Lower leg skin (tissue), 4 donors: ENCODE data around the gene KIF5C. TPM values are rescaled to one million over a fixed set of nuclear protein-coding genes. Genes with fewer than 3 reads are reported as not detected.

Experiments used
- DNase-seq, 2 donors: peaks; one replicate each; pipeline ENCODE4 v3.0.0-alpha.2; 2019; ENCODE audit warnings: low spot score in 2 of 2
- H3K4me3 ChIP-seq: fragments of 200-600 bp; sonication (generic); 2 replicates; pipeline ENCODE4 v1.5.1; 2017; ENCODE audit warnings: mild to moderate bottlenecking, low read depth; ENCODE audit not compliant: poor library complexity, severe bottlenecking
- POLR2A ChIP-seq, 2 donors: fragments of 450-650 bp; IDR thresholded peaks; one replicate each; pipeline ENCODE4 v1.6.1; 2016 to 2017; ENCODE audit warnings: antibody characterized with exemption in 2 of 2, mild to moderate bottlenecking in 1 of 2, moderate library complexity in 1 of 2
- WGBS, 2 donors: methylation state at CpG; one replicate each; pipeline ENCODE4 v1.1.5; 2018; 5-methylcytosine and 5-hydroxymethylcytosine counted together
- intact Hi-C: fragments of 100-400 bp; cut with DNase I; formaldehyde crosslinking; loops from one replicate; pipeline ENCODE4 v1.15.0; 2023; ENCODE audit warnings: low total_unique reads
- total RNA-seq, 4 donors: library from RNA; depleted of rRNA; stranded (reverse); fragments of >200 nt; gene quantifications; one replicate each; pipeline ENCODE4 v1.1.0, GENCODE V29; 2016
- TF ChIP-seq, protein P1 (sequence below), 3 donors: fragments of 450-650 bp; IDR thresholded peaks; one replicate each; pipeline ENCODE4 v1.5.1; 2016; ENCODE audit warnings: antibody characterized with exemption in 3 of 3, mild to moderate bottlenecking in 3 of 3, moderate library complexity in 2 of 3

KIF5C gene
- total RNA-seq, 4 donors from 2014 or later = 0.99 to 1.9 (median 1.3) TPM

DNA sequence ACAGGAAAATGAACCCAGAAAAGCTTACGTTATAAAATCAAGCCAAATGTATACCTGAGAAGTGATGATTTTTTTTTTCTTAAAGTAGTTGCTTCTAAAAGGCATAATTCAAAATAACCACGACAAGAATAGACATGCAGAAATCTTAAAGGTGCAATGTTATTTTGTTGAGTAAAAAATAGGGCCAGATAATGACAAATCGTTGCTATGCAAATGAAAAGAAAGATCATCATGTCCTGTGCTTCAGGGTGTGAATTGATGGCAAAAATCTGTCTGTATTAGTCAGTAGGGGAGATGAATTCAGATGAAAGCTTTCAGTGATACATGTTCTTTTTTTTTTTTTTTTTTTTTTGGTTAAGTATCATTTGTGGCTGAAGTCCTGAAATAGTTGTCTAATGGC, 187.5 kb downstream of the KIF5C start:
- intact Hi-C loops = no loop called here
- no peak overlapping the region for H3K4me3 ChIP-seq
- TF ChIP-seq, protein P1, sequence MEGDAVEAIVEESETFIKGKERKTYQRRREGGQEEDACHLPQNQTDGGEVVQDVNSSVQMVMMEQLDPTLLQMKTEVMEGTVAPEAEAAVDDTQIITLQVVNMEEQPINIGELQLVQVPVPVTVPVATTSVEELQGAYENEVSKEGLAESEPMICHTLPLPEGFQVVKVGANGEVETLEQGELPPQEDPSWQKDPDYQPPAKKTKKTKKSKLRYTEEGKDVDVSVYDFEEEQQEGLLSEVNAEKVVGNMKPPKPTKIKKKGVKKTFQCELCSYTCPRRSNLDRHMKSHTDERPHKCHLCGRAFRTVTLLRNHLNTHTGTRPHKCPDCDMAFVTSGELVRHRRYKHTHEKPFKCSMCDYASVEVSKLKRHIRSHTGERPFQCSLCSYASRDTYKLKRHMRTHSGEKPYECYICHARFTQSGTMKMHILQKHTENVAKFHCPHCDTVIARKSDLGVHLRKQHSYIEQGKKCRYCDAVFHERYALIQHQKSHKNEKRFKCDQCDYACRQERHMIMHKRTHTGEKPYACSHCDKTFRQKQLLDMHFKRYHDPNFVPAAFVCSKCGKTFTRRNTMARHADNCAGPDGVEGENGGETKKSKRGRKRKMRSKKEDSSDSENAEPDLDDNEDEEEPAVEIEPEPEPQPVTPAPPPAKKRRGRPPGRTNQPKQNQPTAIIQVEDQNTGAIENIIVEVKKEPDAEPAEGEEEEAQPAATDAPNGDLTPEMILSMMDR (IDR thresholded peaks at IDR 0.05) = no peak
- TF ChIP-seq POLR2A (IDR thresholded peaks at IDR 0.05) = no peak
- 43 to 49% methylated on average over 3 of the region's 3 CpGs for WGBS, 2 donors
- no peak for DNase-seq

DNA sequence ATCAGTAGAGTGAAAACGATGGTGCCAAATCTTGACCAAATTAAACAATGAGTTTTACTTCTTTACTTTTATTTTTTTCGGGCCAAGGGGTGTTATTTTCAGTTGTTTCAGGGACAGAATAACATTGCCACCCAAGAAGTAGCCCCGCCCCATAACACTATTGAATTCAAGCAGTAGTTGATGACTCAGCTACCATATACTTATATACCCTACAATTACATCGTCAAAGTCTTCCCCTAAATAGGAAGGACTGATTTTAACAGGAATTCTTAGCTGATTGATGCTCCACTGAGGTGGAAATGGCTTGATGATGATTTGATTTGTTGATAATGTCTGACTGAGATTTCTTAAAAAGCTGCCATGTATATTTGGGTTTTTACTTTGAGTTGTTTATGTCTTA, 188.2 kb downstream of the KIF5C start:
- WGBS, 2 donors = 60 to 63% methylated on average over 4 of the region's 4 CpGs
- DNase-seq = no peak
- intact Hi-C loops = no loop called here
- H3K4me3 ChIP-seq = no peak overlapping the region
- no peak for TF ChIP-seq POLR2A (IDR thresholded peaks at IDR 0.05)
- TF ChIP-seq, protein P1 (IDR thresholded peaks at IDR 0.05) = no peak

DNA sequence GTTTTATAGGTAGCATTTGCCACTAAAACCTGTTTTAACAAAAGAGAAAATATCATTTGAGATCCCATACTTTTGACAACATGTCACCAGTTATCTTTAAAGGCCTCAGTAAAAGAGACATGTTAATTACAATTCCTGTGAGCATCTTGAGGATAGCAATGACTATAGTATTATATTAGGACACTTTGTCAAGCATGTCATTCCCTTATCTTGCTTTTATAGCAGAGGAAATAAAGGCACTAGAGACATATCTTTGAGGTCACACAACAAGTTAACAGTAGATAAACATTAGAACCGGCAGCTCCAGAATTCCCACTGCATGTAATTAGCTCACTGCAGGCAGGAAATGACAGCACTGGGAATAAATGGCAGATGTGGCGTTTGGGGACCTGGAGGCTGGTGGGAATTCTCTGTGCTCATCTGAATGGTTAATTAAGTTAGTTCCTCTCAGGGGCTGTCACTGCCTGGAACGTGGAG, 189.4 kb downstream of the KIF5C start:
- intact Hi-C loops = no loop called here
- TF ChIP-seq POLR2A (IDR thresholded peaks at IDR 0.05) = no peak
- TF ChIP-seq, protein P1 (IDR thresholded peaks at IDR 0.05) = no peak
- WGBS, 2 donors = 37 to 43% methylated on average over 3 of the region's 3 CpGs
- no peak overlapping the region for H3K4me3 ChIP-seq
- DNase-seq = no peak

DNA sequence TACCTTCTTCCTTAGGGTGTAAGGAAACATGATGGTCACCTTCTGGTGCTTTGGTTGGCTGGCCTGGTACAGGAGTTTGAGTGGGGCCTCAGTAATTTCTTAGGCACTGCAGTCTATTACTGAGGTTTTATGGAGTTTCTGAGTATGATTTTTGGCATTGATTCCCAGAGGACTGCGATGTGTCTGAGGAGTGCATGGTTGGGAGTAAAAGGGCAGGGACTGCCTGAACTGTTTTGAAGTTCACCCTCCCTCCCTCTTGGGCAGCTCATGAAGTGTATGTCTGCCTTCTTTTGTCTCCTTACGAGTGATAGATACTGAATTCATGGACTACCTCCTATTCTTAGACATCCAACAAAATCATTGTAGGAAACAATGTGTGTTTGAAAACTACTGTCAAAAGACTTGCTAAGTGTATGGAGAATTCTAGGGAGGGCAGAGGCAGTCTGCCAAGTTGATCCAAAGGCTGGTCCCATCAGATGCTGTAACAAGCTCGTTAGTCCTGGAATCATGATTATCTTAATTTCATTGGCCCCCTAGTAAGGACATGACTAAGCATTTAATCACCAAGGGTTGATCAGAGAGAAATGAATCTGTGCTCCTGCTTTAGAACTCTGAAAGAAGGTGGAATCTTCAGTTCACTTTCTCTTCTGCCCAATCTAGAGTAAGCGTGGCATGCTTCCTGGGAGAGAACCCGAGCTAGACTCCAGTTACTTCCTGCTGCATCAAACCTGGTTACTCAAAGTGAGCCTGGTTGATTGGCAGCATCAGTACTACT, 190.0 kb downstream of the KIF5C start:
- 50 to 57% methylated on average over 5 of the region's 5 CpGs for WGBS, 2 donors
- no peak overlapping the region for H3K4me3 ChIP-seq
- intact Hi-C loops = no loop called here
- no peak for DNase-seq
- TF ChIP-seq POLR2A (IDR thresholded peaks at IDR 0.05) = no peak
- TF ChIP-seq, protein P1 (IDR thresholded peaks at IDR 0.05) = no peak

DNA sequence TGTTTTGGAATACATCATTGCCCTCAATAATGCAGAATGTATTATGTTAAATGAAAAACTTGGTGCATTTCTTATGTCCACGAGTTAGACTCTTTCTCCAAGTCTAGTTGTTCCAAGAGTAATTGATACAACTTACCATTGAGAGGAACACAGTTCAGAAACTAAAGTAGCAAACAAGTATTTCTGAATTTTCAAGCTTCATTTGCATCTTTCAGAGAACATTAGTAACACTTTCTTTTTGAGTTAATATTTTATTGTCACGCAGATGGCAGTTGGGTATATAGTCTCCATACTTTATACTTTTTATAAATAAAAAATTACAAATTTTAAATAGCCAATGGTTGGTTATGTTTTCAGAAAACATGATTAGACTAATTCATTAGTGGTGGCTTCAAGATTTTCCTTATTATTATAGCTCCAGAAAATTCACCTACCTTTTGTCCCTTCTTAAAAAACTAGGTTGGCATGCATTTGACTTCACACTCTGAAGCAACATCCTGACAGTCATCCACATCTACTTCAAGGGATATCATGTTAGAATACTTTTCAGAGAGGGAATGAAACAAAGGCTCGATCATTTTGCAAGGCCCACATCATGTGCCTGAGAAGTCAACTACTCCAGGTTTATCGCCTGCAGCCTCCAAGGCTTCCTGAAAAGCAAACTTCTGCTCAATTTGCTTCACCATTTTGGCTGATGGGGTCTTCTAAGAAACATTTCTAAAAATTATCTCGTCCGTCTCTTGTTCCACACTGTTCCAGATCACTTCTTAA, 193.4 kb downstream of the KIF5C start:
- 80 to 91% methylated on average over 6 of the region's 6 CpGs for WGBS, 2 donors
- no peak for DNase-seq
- intact Hi-C loops = no loop called here
- H3K4me3 ChIP-seq = no peak overlapping the region
- TF ChIP-seq POLR2A (IDR thresholded peaks at IDR 0.05) = no peak
- TF ChIP-seq, protein P1 (IDR thresholded peaks at IDR 0.05) = no peak
